ENCODE measurements around the gene ZNF335.
"Not testable (repeated sequence)": the region's sequence is repeated elsewhere in the genome, so short reads cannot be mapped to it uniquely, and the experiment has no call there.

The ZNF335 gene

DNA sequence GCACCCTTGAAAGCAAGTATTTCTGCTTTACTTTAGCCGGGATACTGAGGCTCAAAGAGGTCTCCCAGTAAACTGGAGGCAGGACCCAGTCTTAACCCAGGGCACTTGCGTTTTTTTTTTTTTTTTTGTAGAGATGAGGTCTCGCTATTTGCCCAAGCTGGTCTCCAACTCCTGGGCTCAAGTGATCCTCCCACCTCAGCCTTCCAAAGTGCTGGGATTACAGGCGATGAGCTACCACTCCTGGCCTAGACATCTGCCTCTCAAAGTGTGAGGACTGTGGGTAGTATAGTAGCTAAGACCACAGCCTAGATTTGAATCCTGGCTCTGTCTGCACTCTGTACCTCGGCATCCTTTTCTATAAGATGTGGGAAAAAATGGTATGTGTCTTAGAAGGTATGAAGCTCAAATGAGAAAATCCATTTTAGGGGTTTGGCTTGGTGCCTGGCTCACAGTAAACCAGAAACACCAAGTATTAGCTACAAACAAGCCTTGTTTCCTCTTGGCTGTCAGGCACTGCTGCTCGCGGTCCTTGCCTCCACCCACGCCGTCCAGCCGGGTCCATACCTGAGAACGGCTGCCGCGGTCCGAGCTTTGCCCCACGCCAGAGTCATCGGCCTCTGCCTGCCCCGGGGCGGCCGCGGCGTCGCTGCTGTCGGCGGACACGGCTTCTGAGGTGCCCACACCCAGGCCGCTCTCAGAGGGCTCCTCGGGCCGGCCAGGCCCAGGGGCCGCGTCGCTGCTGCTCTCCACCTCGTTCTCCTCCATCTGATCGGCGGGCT is 1.2 kb downstream of the ZNF335 start:
- no peak for DNase-seq

- no peak for DNase-seq
Observed at GRCh38 chr20:45969712-45970634, 2.0 kb downstream of the ZNF335 start.

DNA sequence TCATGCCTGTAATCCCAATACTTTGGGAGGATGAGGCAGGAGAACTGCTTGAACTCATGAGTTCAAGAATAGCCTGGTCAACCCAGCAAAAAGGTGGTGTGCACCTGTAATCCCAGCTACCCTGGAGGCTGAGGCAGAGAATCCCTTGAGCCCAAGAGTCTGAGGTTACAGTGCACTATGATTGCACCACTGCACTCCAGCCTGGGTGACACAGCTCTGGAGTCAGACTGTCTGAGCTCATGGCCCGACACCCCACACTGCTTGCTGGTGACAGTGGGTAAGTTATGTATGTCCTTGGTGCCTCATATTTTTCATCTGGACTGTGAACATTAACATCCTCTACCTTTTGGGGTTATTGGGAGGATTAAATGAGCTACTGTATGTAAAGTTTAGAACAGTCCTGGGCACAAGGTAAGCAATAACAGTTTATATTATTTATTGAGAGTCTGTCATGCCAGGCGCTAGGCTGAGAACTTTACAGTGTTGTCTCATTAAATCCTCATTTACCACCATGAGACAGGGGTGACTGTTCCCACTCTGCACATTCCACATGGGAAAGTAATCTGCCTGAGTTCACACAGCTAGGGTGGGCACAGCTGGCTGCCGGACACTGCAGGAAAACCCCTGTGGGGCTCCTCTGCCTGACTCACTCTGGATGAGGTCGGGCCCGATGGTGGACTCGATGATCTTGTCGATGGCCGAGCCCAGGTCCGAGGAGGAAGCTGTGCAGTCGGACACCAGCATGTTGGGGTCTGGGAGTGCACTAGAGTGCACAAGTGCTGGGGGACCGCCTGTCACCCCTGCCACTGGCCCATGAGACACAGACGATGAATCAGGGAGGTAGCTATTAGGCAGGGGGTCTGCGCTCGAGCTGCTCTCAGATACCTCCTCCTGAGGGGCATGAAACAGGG is 2.9 kb downstream of the ZNF335 start:
- DNase-seq, result no peak

GRCh38 chr20:45968081-45968671 is 3.8 kb downstream of the ZNF335 start:
- no peak for DNase-seq

GRCh38 chr20:45967551-45968080 is 4.4 kb downstream of the ZNF335 start:
- DNase-seq, result no peak

GRCh38 chr20:45965169-45966002 is 6.6 kb downstream of the ZNF335 start:
- no peak for DNase-seq

DNA sequence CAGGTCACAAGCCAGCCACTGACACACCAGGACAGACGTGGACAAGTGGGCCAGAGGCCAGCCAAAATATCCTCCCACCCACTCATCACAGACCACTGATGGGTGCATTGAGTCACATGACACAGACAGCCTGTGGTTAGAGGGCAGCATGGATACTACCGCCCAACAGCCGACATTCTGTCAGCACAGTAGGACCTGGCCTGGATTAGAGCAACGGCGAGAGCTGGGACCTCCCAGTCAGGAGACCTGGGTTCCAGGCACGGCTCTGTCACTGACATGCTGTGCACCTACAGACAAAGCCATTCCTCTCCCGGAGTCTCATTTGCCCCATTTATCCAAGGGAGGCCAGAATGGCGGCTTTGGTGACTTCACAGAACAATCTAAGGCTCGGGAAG is 8.0 kb downstream of the ZNF335 start:
- DNase-seq, result peak; percentile 10

DNA sequence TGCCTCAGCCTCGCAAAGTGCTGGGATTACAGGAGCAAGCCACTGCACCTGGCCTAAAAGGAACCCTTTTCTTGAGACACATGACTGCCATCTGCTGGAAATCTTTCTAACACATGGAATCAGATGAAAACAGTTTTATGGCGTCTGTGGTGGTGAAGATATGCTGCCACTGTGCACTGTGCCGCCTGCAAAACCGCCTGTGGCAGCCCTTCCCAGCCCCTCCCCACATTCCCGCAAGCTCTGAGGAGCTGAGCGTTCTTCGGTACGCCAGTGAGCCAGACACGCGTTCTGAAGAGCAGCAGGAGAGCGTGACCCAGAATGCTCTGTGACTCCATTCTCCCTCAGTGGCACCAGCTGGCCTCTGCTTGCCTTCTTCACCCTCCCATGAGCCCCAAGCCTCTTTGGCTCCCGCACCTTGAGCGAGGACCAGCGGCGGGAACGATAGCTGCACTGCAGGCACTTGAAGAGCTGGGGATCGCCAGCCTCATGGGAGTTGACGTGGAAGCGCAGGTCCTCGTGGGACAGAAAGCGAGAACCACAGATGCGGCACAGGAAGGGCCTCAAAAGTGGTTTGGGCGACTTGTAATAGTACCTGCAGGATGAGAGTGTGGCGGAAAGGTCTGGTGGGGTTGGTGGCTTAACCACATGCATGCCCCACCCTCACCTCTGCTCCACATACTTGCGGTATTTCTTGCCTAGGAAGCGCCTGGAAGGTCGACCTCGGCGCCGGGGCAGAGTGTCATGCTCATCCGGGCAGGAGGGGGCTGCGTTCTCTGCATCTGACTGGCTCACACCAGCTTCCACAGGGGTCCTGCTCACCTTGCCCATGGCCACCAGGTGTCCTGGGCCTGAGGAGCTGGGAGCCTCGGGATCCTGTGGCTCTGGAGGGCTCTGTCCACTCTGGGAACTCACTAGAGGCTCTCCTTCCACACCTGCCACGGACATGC is 8.7 kb downstream of the ZNF335 start:
- DNase-seq, result no peak

DNA sequence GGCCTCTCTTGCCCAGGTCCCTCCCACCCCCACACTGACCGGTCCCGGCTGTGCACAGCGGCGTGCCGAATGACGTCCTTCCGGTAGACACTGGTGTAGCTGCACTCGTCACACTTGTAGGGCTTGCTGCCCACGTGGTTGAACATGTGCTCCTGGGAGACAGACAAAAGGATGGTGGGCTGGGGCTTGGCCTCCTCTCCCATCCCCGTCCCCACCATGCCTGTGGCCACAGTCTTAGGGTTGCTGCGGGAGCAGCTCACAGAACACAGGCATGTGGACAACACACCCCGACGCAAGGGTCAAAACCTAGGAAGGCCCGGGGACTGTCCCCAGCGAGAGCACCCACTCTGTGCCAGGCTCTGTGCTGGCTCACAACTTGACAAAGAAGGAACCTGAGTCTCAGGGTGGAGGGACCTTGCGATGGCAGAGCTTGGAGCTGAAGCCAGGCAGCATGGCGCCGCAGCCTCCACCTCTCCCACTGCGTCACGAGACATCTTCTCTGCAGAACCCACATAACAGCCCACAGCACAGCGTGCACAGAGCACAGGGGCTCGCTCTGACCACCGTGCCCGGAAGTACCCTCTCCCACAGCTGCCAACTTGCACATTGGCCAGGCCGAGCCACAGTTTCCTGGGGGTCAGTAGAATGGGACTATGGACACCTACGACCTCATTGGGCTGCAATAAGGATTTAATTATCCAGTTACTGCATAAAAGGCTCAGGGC is 9.8 kb downstream of the ZNF335 start:
- DNase-seq, result no peak

- DNase-seq, result no peak
Observed at GRCh38 chr20:45959956-45960630, 11.9 kb downstream of the ZNF335 start.

DNA sequence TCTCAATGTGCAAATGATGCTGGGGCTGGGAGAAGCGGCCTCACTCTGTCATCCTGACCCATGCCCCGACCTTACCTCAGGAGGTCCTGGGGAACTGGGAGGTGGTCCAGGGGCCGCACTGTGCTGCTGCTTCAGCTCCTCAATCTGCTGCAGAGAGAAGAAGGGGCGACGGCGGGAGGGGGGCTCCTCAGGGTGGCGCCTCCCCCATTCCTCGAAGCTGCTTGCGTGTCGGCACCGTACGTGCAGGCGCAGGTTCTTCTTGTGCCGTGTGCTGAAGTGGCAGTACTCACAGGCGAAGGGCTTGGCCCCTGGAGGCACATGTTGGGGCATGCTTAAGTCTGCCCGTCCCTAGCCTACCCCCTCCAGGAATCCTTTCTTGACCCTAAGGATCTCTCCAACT is 12.9 kb downstream of the ZNF335 start:
- no peak for DNase-seq

DNA sequence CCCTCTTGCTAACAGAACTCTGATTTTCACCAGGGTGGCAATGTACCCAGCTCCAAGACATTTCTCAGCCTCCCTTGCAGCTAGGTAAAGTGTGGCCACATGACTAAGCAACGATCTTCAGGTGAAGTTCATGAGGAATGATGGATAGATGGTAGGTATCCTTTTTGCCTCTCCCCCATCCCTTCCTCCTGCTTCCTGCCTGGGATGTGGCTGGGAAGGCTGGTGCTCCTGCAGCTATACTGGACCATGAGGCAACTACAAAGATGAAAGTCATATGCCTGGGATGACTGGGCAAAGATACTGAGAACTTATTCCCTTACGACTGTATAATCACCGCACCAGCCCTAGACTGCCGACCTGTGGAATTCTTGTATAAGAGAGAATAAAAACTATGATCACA is 13.4 kb downstream of the ZNF335 start:
- DNase-seq, result no peak

- no peak for DNase-seq
Observed at GRCh38 chr20:45957021-45957941, 14.7 kb downstream of the ZNF335 start.

- DNase-seq, result not testable (repeated sequence)
Observed at GRCh38 chr20:45956326-45956725, 15.7 kb downstream of the ZNF335 start.

- DNase-seq, result no peak
Observed at GRCh38 chr20:45953672-45954071, 18.3 kb downstream of the ZNF335 start.

DNA sequence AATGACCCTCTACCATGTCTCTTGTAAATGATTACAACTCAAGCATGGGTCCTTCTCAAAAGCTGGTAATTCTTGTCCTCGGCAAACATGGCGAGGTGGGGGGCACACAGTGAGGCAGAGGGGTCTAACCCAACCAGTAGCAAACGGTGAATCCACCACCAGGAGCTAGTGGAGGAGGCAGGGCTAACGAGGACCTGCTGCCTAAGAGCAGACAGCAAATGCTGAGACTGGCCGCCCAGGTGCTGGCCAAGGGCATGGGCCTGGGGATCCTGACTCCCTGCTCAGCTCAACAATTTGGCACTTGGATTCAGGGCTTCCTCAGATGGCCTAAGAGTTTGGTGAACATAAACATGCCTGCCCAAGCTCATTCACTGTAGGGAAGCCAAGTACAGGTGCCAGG is 19.1 kb downstream of the ZNF335 start:
- no peak for DNase-seq

Data from CD4-positive, alpha-beta T cell treated with Interleukin-15 for 1 hour (primary cell).